Colonic mucosa (tissue), 4 donors: ENCODE data around the gene CDR2. TPM values are rescaled to one million over a fixed set of nuclear protein-coding genes. Genes with fewer than 3 reads are reported as not detected.

Experiments
- DNase-seq: peaks from one replicate; pipeline ENCODE4 v3.0.0-alpha.2; 2020
- H3K27ac ChIP-seq: fragments of 200-600 bp; one replicate; pipeline ENCODE4 v1.8.0; 2021
- H3K27me3 ChIP-seq: fragments of 200-600 bp; one replicate; pipeline ENCODE4 v1.8.0; 2021
- H3K36me3 ChIP-seq: fragments of 200-600 bp; one replicate; pipeline ENCODE4 v1.8.0; 2021
- H3K4me1 ChIP-seq: fragments of 200-600 bp; one replicate; pipeline ENCODE4 v1.8.0; 2021; ENCODE audit warnings: mild to moderate bottlenecking
- H3K4me3 ChIP-seq: fragments of 200-600 bp; one replicate; pipeline ENCODE4 v1.8.0; 2021
- H3K9ac ChIP-seq, 2 donors: one replicate each; pipeline ENCODE4 v1.7.0; 2013; ENCODE audit warnings: control low read depth in 2 of 2, low read depth in 2 of 2, low read length in 2 of 2
- H3K9me3 ChIP-seq: fragments of 200-600 bp; one replicate; pipeline ENCODE4 v1.8.0; 2021
- CTCF ChIP-seq: fragments of 200-600 bp; IDR thresholded peaks from one replicate; pipeline ENCODE4 v1.8.0; 2022; ENCODE audit warnings: antibody characterized with exemption, mild to moderate bottlenecking
- intact Hi-C: fragments of 100-400 bp; cut with DNase I; formaldehyde crosslinking; loops from one replicate; pipeline ENCODE4 v1.14.1; 2022
- total RNA-seq, 2 donors: library from RNA; stranded (reverse); fragmentation: NEBNext Ultra II Directional in 1 of 2; extraction: Animal tissue kit (Norgen Biotek cat#: 25700) in 1 of 2; gene quantifications; one replicate each; pipeline ENCODE4 v1.2.1, GENCODE V29; 2021
- donor health status: healthy.
- donor health status: DM: no; HTN: no; CAD: no.
- donor health status: DM: no; HTN: no; CAD: no.

CDR2 gene
- total RNA-seq, 2 donors from 2014 or later: 24.0 to 31.5 TPM

- no peaks in the 10 kb centered on the region for H3K27me3 ChIP-seq
- no peaks in the 10 kb centered on the region for H3K4me1 ChIP-seq
- TF ChIP-seq CTCF: no peak
- no peaks in the 10 kb centered on the region for H3K9me3 ChIP-seq
- H3K4me3 ChIP-seq: no peak overlapping the region
- no peak overlapping the region for H3K9ac ChIP-seq
- H3K27ac ChIP-seq: no peak overlapping the region
- intact Hi-C loops: loop anchor here (10.0 kb wide), 2 partner anchors 91 to 1169 kb away; partner anchors contain the start of genes DNAH3 and LDAF1
- DNase-seq: no peak
- H3K36me3 ChIP-seq: no peaks in the 10 kb centered on the region
Observed at GRCh38 chr16:22323959-22324786, 50.2 kb downstream of the CDR2 start.

GRCh38 chr16:22323173-22323958 lies 51.1 kb downstream of the CDR2 start:
- no peak for DNase-seq
- no peaks in the 10 kb centered on the region for H3K4me1 ChIP-seq

GRCh38 chr16:22322741-22323140 lies 51.7 kb downstream of the CDR2 start:
- no peak for DNase-seq
- Histone ChIP-seq H3K9ac (no peak overlapping the region), H3K9me3 (no peaks in the 10 kb centered on the region), H3K27me3 (no peaks in the 10 kb centered on the region), H3K4me3 (no peak overlapping the region), H3K4me1 (no peaks in the 10 kb centered on the region), H3K36me3 (no peaks in the 10 kb centered on the region), H3K27ac (no peak overlapping the region)
- intact Hi-C loops: loop anchor here (10.0 kb wide), 2 partner anchors 92 to 1168 kb away; partner anchors contain the start of genes DNAH3 and LDAF1
- no peak for TF ChIP-seq CTCF

More at GRCh38 chr16:22323173-22323958, 51.1 kb downstream of the CDR2 start:
- no peak overlapping the region for H3K27ac ChIP-seq
- H3K27me3 ChIP-seq: no peaks in the 10 kb centered on the region
- no peaks in the 10 kb centered on the region for H3K9me3 ChIP-seq
- no peaks in the 10 kb centered on the region for H3K36me3 ChIP-seq
- TF ChIP-seq CTCF: no peak
- H3K4me3 ChIP-seq: no peak overlapping the region
- H3K9ac ChIP-seq: no peak overlapping the region
- intact Hi-C loops: loop anchor here (10.0 kb wide), 2 partner anchors 91 to 1169 kb away; partner anchors contain the start of genes DNAH3 and LDAF1

- no peaks in the 10 kb centered on the region for H3K4me1 ChIP-seq
- H3K9me3 ChIP-seq: no peaks in the 10 kb centered on the region
- peaks cover 1% of the 10 kb centered on the region for H3K36me3 ChIP-seq
- no peak for DNase-seq
- intact Hi-C loops: loop anchor here (10.0 kb wide), 2 partner anchors 93 to 1167 kb away; partner anchors contain the start of genes DNAH3 and LDAF1
- no peak overlapping the region for H3K27ac ChIP-seq
- H3K27me3 ChIP-seq: no peaks in the 10 kb centered on the region
- no peak overlapping the region for H3K9ac ChIP-seq
- TF ChIP-seq CTCF: no peak
- H3K4me3 ChIP-seq: no peak overlapping the region
Observed at GRCh38 chr16:22322021-22322471, 52.4 kb downstream of the CDR2 start.

- peak; percentile 58 for DNase-seq
- Histone ChIP-seq H3K9me3 (no peaks in the 10 kb centered on the region), H3K36me3 (peaks cover 4% of the 10 kb centered on the region), H3K27ac (no peak overlapping the region), H3K9ac (no peak overlapping the region), H3K4me3 (no peak overlapping the region), H3K27me3 (no peaks in the 10 kb centered on the region), H3K4me1 (no peaks in the 10 kb centered on the region)
- intact Hi-C loops: loop anchor here (10.0 kb wide), 2 partner anchors 93 to 1167 kb away; partner anchors contain the start of genes DNAH3 and LDAF1
- peak; percentile 88 for TF ChIP-seq CTCF
Observed at GRCh38 chr16:22321340-22322001, 52.9 kb downstream of the CDR2 start.
